Osteoblast (primary cell): ENCODE data around the gene SCD5. TPM values are rescaled to one million over a fixed set of nuclear protein-coding genes. Genes with fewer than 3 reads are reported as not detected.

Experiments used
- DNase-seq: peaks from one replicate; pipeline ENCODE4 v3.0.0; 2011; ENCODE audit warnings: low spot score, mixed read lengths; ENCODE audit not compliant: insufficient read length; ENCODE audit errors: missing footprints
- H2AFZ ChIP-seq: 2 replicates; pipeline ENCODE4 v1.6.0; 2011; ENCODE audit warnings: mild to moderate bottlenecking, low read length
- H3K27ac ChIP-seq: 2 replicates; pipeline ENCODE4 v1.5.1; 2011; ENCODE audit warnings: mild to moderate bottlenecking, low read depth, low read length, moderate library complexity
- H3K27me3 ChIP-seq: 2 replicates; pipeline ENCODE4 v1.6.0; 2012; ENCODE audit warnings: mild to moderate bottlenecking, control low read depth, inconsistent platforms, low read length, moderate library complexity; ENCODE audit not compliant: insufficient read depth
- H3K36me3 ChIP-seq: 2 replicates; pipeline ENCODE4 v1.5.1; 2011; ENCODE audit warnings: mild to moderate bottlenecking, low read length, control low read depth, moderate library complexity; ENCODE audit not compliant: insufficient read depth
- H3K4me1 ChIP-seq: 2 replicates; pipeline ENCODE4 v1.5.1; 2011; ENCODE audit warnings: mild to moderate bottlenecking, low read length, control low read depth, moderate library complexity; ENCODE audit not compliant: insufficient read depth
- H3K4me2 ChIP-seq: 2 replicates; pipeline ENCODE4 v1.6.0; 2011; ENCODE audit warnings: mild to moderate bottlenecking, low read length; ENCODE audit not compliant: insufficient read depth
- H3K4me3 ChIP-seq: fragments of 200-600 bp; sonication (generic); 3 replicates; pipeline ENCODE4 v1.5.1; 2012; ENCODE audit warnings: mild to moderate bottlenecking, low read length, inconsistent platforms; ENCODE audit not compliant: insufficient read depth
- H3K79me2 ChIP-seq: 2 replicates; pipeline ENCODE4 v1.6.0; 2012; ENCODE audit warnings: mild to moderate bottlenecking, low read length, control low read depth, inconsistent platforms; ENCODE audit not compliant: insufficient read depth
- H3K9me3 ChIP-seq: 2 replicates; pipeline ENCODE4 v1.5.1; 2011; ENCODE audit warnings: low read depth, low read length, control low read depth
- H4K20me1 ChIP-seq: 2 replicates; pipeline ENCODE4 v1.6.0; 2012; ENCODE audit warnings: mild to moderate bottlenecking, low read length, control low read depth; ENCODE audit not compliant: insufficient read depth
- total RNA-seq: library from RNA; depleted of rRNA; stranded (reverse); fragments of >200 nt; gene quantifications from 2 replicates; pipeline ENCODE4 v1.2.3, GENCODE V29; 2012
- TF ChIP-seq, protein P1 (sequence below): IDR thresholded peaks from 2 replicates; pipeline ENCODE4 v1.5.1; 2011; ENCODE audit warnings: mild to moderate bottlenecking, low read depth, low read length, moderate library complexity; ENCODE audit errors: extremely low read depth

The SCD5 gene
- total RNA-seq, 1 donor: 11.9 TPM

DNA sequence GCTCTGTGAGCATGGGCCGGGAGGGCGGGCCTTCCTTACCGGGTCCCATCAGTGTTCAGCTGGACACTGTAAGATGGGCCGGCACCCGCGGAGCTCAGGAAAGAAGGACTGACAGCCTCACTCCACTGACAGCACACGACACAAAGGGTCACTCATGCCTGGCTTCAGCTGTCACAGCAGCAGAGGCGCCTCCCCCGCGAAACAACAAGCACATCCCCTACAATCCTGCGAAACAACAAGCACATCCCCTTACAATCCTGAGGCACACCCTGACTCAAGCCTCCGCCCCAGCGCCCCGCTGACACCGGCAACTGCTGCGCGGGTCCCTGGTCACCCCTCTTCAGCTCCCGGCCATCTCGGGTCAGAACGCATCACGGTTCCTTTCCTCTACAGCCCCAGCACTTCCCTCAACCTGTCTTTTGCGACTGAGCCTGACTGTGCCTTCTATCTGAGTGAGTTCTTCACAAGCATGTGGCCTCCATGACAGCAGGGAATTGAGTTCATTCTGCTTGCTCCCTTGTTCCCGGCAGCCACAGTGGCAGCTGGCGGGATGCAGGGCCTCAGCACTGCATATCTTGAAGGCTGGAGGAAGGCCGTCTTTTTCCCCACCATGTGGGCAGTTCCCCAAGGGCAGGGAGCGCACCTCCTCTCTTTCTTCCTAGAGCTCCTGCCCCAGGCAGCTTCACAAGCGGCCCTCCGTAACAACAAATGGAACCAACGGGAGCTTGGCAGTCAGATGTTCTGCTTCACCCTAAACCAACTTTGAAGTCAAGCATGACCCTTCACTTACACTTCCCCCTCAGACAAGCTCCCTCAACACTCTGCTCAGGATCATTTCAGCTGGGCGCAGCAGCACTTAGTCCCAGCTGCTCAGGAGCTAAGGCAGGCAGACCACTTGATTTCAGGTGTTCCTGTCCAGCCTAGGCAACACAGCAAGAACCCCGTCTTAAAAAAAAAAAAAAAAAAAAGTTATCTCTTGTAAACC is 39.6 kb downstream of the SCD5 start:
- TF ChIP-seq, protein P1, sequence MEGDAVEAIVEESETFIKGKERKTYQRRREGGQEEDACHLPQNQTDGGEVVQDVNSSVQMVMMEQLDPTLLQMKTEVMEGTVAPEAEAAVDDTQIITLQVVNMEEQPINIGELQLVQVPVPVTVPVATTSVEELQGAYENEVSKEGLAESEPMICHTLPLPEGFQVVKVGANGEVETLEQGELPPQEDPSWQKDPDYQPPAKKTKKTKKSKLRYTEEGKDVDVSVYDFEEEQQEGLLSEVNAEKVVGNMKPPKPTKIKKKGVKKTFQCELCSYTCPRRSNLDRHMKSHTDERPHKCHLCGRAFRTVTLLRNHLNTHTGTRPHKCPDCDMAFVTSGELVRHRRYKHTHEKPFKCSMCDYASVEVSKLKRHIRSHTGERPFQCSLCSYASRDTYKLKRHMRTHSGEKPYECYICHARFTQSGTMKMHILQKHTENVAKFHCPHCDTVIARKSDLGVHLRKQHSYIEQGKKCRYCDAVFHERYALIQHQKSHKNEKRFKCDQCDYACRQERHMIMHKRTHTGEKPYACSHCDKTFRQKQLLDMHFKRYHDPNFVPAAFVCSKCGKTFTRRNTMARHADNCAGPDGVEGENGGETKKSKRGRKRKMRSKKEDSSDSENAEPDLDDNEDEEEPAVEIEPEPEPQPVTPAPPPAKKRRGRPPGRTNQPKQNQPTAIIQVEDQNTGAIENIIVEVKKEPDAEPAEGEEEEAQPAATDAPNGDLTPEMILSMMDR: no peak
- H3K9me3 ChIP-seq: no peaks in the 10 kb centered on the region
- no peaks in the 10 kb centered on the region for H3K4me1 ChIP-seq
- H2AFZ ChIP-seq: no peak overlapping the region
- H3K36me3 ChIP-seq: no peaks in the 10 kb centered on the region
- H3K27me3 ChIP-seq: peaks cover 8% of the 10 kb centered on the region
- no peak for DNase-seq
- H3K27ac ChIP-seq: no peak overlapping the region
- no peaks in the 10 kb centered on the region for H3K79me2 ChIP-seq
- H3K4me3 ChIP-seq: no peak overlapping the region
- H3K4me2 ChIP-seq: no peak overlapping the region
- peaks cover 3% of the 10 kb centered on the region for H4K20me1 ChIP-seq

DNA sequence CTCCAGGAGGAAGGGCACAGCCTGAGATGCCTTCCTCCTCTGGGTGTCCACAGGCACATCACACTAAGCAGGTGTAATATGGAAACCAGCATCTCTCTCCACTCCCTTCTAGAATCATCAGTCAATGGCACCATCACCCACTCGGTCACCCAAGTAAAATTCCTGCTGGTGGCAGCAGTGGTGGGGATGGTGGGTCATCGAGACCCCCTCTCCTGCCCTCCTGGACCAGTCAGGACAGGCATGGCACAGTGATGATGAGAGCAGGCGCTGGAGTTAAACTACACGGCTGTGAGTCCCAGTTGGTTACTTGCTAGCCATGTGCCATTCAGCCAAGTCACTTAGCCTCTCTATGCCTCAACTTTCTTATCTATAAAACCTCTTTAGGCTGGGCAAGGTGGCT is 42.5 kb downstream of the SCD5 start:
- Histone ChIP-seq H2AFZ (no peak overlapping the region), H3K27me3 (peaks cover 6% of the 10 kb centered on the region), H3K27ac (no peak overlapping the region), H3K4me3 (no peak overlapping the region), H3K4me2 (no peak overlapping the region), H3K4me1 (no peaks in the 10 kb centered on the region), H3K36me3 (no peaks in the 10 kb centered on the region), H3K79me2 (no peaks in the 10 kb centered on the region), H4K20me1 (peaks cover 3% of the 10 kb centered on the region), H3K9me3 (no peaks in the 10 kb centered on the region)
- TF ChIP-seq, protein P1: no peak
- DNase-seq: no peak

DNA sequence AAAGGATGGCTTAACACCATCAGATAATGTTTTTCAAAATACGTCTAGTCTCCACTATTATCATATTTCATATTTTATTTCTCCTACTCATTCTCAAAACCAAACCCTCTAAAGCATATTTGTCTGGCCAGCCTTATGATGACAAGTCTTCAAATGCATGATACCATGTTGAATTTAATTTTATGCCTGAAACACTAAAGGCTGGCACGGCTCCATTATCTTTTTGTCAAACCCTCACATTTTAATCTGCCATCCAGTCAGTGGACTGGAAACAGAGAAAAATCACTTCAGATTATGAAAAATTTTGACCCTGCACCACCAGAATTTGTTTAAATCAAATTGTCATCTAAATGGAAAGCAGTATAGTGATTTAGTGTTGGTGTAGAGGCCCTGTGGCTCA is 42.9 kb downstream of the SCD5 start:
- peaks cover 1% of the 10 kb centered on the region for H3K27me3 ChIP-seq
- no peak overlapping the region for H2AFZ ChIP-seq
- H3K4me1 ChIP-seq: no peaks in the 10 kb centered on the region
- H4K20me1 ChIP-seq: no peaks in the 10 kb centered on the region
- no peaks in the 10 kb centered on the region for H3K79me2 ChIP-seq
- DNase-seq: no peak
- H3K4me2 ChIP-seq: no peak overlapping the region
- no peaks in the 10 kb centered on the region for H3K36me3 ChIP-seq
- no peak overlapping the region for H3K27ac ChIP-seq
- no peaks in the 10 kb centered on the region for H3K9me3 ChIP-seq
- no peak overlapping the region for H3K4me3 ChIP-seq
- TF ChIP-seq, protein P1: no peak

DNA sequence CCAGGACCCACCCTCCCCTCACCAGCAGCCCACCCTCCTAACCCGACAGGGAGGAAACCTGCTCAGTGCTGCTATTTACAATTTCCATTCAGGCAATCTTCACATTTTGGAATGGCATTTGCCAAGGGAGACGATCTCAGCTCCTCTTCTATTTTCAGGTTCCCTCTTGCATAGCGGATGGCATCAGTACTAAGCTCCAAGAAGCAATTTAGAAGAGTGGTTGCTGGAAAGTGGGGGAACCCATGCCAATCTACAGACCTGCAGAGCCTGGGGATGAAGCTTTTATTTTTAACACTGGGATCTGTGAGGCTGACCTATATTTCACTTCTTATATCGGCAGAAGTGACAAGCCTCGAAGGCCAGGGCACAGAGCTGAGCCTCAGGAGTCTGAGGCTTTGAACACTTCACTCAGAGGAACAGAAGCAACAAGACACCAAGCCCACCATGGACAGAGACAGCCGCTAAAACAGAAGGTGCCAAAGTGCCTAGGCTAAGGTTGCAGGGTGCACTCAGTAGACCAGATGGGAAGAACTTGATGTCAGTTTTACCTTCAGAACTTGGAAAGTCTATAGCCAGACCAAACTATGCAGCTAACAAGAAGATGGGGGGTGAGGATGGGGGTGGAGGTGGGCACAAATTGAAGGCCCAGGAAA is 44.0 kb downstream of the SCD5 start:
- peaks cover 2% of the 10 kb centered on the region for H3K27me3 ChIP-seq
- no peaks in the 10 kb centered on the region for H3K79me2 ChIP-seq
- TF ChIP-seq, protein P1: no peak

More for the DNA sequence above, 44.0 kb downstream of the SCD5 start:
- Histone ChIP-seq H3K4me3 (no peak overlapping the region), H3K27ac (no peak overlapping the region), H3K4me1 (no peaks in the 10 kb centered on the region), H3K4me2 (no peak overlapping the region), H4K20me1 (no peaks in the 10 kb centered on the region), H2AFZ (no peak overlapping the region), H3K9me3 (no peaks in the 10 kb centered on the region), H3K36me3 (no peaks in the 10 kb centered on the region)
- no peak for DNase-seq
